Measurements from ENCODE around the gene TRMT13. TPM values are rescaled to one million over a fixed set of nuclear protein-coding genes. Genes with fewer than 3 reads are reported as not detected.

Gene TRMT13
- total and polyA plus RNA-seq, 2 donors (not counting 3 experiments of a cell fraction or from before 2014, with no cell fraction given), result 2.9 to 14.1 TPM

GRCh38 chr1:100107696-100108095 lies 25.3 kb upstream of the TRMT13 start:
- Histone ChIP-seq H3K4me1 (ENCODE audit: control insufficient read depth, extremely low read depth, insufficient read depth, low read length) (no peaks in the 10 kb centered on the region), H3K9me3 (replicated peaks; ENCODE audit: control insufficient read depth, insufficient read depth, low read length) (no peaks in the 10 kb centered on the region), H3K36me3 (ENCODE audit: control insufficient read depth in 2 of 2, extremely low read depth in 1 of 2, insufficient read depth in 2 of 2, low read length in 2 of 2) (peaks cover 0 to 4% of the 10 kb centered on the region in 2 experiments), H2AFZ (ENCODE audit: low read depth, low read length) (no peak overlapping the region), H3K4me3 (replicated peaks in 1 of 3; ENCODE audit: insufficient read depth in 1 of 3, low read depth in 1 of 3, low read length in 3 of 3) (no peak overlapping the region), H3K27ac (ENCODE audit: insufficient read depth, low read depth, low read length) (no peak overlapping the region), H3K9me1 (replicated peaks; ENCODE audit: control insufficient read depth, extremely low read depth, insufficient read depth, low read length) (no peaks in the 10 kb centered on the region), H3K27me3 (ENCODE audit: control insufficient read depth in 2 of 2, insufficient read depth in 2 of 2, low read length in 2 of 2) (no peaks in the 10 kb centered on the region), H3K9ac (replicated peaks; ENCODE audit: extremely low read depth, insufficient read depth, low read length) (no peak overlapping the region), H3K4me2 (ENCODE audit: insufficient read depth, low read length) (no peak overlapping the region), H4K20me1 (replicated peaks; ENCODE audit: control insufficient read depth, extremely low read depth, insufficient read depth, low read length) (no peaks in the 10 kb centered on the region), H3K79me2 (ENCODE audit: control insufficient read depth, insufficient read depth, low read length) (no peaks in the 10 kb centered on the region)
- ChIA-PET CTCF (interaction anchor here (1.5 to 2.0 kb wide), 2 partner anchors 15 to 352 kb away, joined by 3 to 5 read pairs; no protein-coding TSS in a partner anchor), POLR2A (no interaction called here)
- dilution Hi-C loops (cut with MboI; ENCODE audit: extremely low pct_ligation_motif_present, low sequenced_read_pairs) (no loop called here), intact Hi-C loops (cut with micrococcal nuclease) (no loop called here)
- FAIRE-seq, result no peak
- BruUV-seq (replicated peaks), result no TSS peak
- no peak for DNase-seq (ENCODE audit: low read depth, low spot score)
- TF ChIP-seq MYC (IDR thresholded peaks at IDR 0.05; ENCODE audit: low read depth, low read length) (no peak), POLR2A (IDR thresholded peaks at IDR 0.05; ENCODE audit: low read depth, low read length) (no peak), EZH2 (IDR thresholded peaks at IDR 0.05; ENCODE audit: borderline replicate concordance, low read depth, low read length, severe bottlenecking) (no peak), FOS (IDR thresholded peaks at IDR 0.05; ENCODE audit: borderline replicate concordance, insufficient read depth, low read length) (no peak), JUN (IDR thresholded peaks at IDR 0.05; ENCODE audit: borderline replicate concordance, insufficient read depth, insufficient read length, low read depth) (no peak), GATA2 (IDR thresholded peaks at IDR 0.05; ENCODE audit: insufficient read depth, insufficient read length, low read depth, low read length) (no peak), CTCF (IDR thresholded peaks at IDR 0.05; ENCODE audit: extremely low read depth in 1 of 2, insufficient read depth in 1 of 2, low read depth in 1 of 2, low read length in 2 of 2) (no peak), POLR2AphosphoS5 (IDR thresholded peaks at IDR 0.05; ENCODE audit: insufficient read depth, low read depth, low read length) (no peak)
- TF ChIP-seq, protein P1, sequence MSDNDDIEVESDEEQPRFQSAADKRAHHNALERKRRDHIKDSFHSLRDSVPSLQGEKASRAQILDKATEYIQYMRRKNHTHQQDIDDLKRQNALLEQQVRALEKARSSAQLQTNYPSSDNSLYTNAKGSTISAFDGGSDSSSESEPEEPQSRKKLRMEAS (IDR thresholded peaks at IDR 0.05; ENCODE audit: insufficient read depth, insufficient read length), result no peak
